SIG-M5 (cell line): ENCODE results near the gene CBR4.

Experiments
- DNase-seq: peaks from one replicate; lab custom pipeline; 2025; lab: John Stamatoyannopoulos, UW

CBR4 gene

DNA sequence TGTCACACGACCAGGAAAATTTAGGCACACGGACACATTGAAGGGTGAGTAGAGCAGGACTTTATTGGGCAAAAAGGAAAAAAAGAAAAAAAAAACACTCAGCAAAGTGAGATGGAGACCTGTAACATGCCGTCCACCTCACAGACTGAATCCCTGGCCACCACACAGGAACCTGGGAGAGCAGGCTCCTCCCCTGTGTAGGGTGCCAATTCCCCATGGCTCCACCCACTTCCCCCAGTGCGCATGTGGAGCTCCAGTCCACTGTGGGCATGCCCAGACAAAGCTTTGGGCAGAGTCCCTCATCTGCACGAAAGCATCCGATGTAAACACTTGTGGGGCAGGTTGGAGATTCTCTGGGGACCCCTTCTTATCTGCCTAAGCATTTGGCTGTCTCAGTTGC is 23.6 kb upstream of the CBR4 start:
- DNase-seq, result no peak

DNA sequence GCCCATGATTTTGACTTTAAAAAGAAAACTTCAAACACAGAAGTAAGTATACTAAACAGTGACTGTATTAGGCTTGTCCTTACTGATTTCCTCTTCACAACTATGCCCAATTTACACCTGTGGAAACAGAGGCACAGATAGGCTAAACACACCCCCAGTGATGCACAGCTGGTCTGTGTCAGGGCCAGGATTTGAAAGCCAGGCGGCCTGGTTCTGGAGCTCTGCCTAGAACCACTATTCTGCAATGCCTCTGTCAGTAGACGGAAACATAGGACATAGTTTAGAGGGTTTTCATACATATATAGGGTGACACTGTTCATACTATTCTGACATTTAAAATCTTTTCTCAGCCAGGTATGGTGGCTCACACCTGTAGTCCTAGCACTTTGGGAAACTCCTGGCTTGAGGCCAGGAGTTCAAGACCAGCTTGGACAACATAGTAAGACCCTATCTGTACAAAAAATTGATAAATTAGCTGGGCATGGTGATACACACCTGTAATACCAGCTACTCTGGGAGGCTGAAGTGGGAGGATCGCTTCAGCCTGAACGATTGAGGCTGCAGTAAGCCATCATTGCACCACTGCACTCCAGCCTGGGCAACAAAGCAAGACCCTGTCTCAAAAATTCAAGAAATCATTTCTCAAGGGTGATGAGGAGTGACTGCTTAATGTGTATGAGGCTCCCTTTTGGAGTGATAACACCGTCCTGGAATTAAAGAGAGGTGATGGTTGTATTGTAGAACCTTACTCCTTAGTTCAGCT is 23.0 kb upstream of the CBR4 start:
- no peak for DNase-seq

DNA sequence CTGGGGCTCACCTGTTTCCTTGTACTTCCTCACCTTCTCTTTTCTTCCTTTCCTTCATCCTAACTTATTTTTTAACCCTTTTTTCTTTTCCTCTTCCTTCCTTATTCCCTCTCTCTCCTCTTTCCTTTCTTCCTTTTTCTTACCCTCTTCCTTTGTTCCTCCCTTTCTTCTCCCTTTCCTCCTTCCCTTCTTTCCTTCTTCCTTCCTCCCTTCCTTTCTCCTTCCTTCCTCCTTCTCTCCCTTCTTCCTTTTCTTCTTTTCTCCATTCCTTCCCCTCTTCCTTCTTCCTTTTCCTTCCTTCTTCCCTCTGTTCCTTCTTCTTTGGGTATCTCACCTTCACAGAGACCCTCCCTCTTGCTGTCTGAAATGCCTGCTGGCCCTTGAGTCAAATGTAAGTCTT is 22.1 kb upstream of the CBR4 start:
- no peak for DNase-seq

DNA sequence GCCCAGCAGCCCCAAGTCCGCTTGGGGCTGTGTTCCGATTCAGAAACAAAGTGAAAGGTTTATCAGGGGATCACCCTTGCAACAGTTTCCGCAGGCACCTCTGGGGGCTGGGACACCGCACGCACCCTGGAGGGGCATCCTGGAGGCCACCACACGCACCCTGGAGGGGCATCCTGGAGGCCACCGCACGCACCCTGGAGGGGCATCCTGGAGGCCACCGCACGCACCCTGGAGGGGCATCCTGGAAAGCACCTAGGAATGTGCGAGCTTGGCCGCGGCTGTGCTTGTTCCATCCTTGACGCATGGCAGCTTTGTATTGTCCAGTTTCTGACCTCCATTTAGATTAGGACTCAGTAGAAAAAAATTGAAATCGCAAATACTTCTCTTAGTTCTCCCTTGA is 21.3 kb upstream of the CBR4 start:
- no peak for DNase-seq

DNA sequence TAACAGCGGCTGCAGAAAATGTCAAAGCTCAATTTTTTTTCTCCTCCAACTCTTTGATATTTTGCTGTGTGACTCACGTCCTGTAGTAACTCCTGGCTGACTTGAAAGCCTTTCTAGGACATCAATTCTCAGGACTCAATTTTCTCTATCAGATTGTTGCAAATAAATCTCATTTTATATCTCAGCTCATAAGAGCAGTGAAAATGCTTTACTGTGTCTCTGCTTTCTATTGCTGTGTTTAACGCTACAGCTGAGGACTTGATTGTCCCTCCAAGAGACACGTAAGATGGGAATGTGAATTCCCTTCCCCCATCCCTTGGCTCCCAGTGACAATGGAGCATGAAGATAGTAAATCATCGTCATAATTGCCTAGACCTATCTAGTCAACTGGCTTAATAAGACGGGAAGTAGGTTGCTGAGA is 20.5 kb upstream of the CBR4 start:
- DNase-seq, result no peak

DNA sequence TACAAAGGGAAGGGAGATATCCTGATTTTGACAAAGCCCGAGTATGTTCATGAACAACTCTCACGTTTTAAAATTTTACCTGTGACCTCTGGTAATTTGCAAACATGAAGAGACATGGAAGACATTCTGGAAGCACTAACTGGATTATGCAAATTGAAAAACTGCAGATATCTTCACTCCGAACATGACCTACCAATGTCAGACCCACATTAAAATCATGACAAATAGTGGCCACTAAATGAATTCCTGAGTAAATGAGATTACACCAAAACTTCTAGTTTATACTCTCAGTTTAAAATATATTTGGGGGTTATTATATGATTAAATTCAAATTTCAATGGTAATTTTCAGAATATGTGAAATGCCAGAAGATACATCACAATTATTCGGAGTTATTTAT is 19.9 kb upstream of the CBR4 start:
- no peak for DNase-seq

DNA sequence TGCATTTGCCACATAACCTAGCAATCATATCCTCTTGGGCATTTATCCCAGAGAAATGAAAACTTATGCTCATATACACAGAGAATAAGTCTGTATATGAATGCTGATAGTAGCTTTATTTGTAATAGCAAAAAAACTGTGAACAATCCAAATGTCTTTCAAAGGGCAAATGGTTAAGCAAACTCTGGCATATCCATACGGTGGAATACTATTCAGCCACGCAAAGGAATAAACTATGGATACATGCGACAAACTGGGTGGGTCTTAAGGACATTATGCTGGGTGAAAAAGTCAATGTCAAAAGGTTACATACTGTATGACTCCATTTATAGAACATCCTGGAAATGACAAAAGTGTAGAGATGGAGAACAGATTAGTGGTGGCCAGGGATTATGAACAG is 17.6 kb upstream of the CBR4 start:
- DNase-seq, result no peak

DNA sequence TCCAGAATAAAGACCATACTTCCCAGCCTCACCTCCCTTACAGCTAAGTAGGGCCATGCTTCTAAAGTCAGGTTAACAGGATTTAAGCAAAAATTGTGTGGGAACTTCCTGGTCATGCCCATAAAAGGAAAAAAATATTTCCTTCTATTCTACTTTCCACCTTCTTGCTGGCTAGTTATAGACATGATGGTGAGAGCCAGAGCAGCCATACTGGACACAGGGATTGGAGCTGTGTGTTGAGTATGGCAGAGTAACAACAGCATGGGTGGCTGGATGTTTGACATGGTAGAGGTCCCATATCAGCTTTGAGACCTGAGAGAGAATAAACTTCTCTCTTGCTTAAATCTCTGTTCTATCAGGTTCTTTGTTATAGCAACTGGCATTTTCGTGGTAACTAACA is 15.1 kb upstream of the CBR4 start:
- no peak for DNase-seq

DNA sequence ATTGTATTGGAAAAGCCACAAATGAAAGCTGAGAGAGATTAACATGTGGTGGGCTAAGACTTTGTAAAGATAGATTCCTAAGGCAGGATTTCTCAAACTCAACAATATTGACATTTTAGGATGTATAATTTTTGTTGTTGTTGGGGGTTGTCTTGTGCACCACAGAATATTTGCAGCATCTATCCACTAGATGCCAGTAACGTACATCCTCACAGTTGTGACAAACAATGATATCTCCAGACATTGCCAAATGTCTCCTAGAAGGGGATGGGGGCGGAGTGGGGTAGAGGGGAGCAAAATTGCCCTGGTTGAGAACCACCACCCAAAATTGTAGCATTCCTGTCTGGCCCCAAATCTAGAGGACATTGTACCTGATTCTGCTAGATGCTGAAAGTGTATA is 14.7 kb upstream of the CBR4 start:
- DNase-seq, result no peak

DNA sequence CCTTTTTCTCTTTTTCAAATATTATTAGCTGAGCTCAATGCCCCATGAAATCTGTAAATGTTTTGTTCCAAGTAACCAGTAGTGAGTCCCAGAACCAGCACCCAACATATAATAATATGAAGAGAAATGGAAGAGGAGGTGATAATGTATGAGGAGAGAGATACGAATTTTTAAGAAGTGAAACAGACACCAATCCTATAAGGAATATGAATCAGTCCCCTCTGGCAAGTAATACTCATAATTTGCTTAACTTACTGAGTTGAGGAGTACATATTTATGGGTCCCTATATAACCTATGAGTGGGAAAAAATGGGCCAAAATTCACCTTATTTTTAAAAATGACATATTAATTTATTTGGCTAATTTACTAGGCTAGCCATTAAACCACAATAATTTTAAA is 8.4 kb upstream of the CBR4 start:
- DNase-seq, result no peak

DNA sequence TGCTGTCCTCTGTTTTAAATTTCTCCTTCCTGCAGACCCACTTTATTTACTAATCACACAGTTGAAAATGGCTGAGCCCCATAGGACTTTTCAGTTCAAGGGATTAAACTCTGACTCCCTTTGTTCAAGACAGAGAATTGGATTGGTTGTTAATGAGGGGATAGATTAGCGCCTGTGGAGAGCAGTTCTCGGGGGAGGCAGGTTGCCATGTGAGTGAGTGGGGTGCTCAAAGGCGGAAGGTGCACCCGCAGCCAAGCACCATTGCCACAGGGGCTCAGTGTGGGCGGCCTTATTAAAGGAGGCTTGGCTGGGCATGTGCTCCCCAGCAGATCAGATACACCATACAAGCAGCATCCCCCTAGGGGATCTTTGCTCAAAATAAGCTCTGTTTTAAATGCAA is 7.9 kb upstream of the CBR4 start:
- no peak for DNase-seq

DNA sequence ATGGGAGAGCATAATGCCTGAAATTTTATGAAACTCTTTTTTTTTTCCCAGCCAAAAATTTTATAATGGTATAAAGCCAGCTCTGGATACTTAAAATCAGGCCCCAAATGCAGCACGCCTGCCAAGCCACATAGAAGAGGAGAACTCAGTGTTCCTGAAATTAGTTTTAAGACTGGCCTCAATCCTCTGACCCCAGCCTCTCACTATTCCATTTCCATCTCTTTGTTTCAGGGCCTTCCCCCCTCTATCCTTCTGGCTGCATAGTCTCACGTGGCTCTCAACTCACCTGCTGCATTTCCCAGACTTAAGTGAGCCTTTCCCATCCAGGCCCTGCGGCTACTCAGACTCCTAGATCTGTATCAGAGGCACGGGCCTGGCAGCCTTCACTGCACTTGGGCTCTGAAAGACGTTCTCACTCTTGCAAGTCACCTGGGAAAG is 5.2 kb upstream of the CBR4 start:
- DNase-seq, result no peak

DNA sequence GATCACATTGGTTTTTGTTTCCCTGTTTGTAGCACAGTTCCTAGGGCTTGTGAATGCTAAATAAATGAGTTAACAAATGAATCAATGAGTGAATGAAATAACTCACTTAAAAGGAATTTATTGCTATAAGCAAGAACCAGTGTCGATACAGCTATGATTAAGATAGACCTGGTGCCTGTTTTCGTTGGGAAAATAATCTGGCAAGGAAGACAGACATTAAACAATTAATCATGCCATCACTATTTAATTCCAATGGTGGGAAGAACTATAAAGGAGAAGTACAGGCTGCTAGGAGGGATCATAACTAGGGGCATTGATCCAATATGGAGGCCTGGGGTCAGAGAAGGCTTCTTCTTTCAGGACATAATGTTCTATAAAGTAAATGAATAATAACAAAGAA is 4.5 kb upstream of the CBR4 start:
- no peak for DNase-seq

DNA sequence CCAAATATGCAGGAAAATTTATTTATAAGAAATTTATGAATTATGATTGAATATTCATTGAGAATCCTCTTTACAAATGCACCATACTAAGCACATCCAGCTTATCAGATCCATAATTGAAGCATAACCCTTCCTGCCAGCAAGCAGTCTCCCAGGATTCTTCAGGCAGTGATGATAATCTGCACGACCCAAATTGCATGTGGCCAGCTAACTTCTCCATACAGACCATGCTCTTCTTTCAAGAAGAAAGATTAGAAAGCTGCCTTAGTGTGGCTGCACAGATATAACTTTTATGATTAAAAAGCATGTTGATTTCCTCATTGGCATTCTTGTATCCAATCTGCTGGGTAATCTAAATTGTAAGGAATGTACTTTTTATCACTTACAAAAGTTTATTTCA is 3.3 kb upstream of the CBR4 start:
- DNase-seq, result no peak

DNA sequence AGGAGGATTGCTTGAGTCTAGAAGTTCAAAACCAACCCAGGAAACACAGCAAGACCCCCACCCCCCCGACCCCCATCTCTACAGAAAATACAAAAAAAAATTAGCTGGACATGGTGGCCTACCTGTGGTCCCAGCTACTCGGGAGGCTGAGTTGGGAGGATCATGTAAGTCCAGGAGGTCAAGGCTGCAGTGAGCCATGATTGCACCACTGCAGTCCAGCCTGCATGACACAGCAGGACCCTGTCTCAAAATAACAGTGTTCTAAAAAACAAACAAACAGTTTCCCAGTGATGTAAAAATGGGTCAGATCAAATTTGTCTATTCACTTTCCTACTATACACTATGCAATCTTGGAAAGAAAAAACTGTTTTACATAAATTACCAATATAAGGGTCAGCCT is 2.0 kb upstream of the CBR4 start:
- DNase-seq, result no peak

DNA sequence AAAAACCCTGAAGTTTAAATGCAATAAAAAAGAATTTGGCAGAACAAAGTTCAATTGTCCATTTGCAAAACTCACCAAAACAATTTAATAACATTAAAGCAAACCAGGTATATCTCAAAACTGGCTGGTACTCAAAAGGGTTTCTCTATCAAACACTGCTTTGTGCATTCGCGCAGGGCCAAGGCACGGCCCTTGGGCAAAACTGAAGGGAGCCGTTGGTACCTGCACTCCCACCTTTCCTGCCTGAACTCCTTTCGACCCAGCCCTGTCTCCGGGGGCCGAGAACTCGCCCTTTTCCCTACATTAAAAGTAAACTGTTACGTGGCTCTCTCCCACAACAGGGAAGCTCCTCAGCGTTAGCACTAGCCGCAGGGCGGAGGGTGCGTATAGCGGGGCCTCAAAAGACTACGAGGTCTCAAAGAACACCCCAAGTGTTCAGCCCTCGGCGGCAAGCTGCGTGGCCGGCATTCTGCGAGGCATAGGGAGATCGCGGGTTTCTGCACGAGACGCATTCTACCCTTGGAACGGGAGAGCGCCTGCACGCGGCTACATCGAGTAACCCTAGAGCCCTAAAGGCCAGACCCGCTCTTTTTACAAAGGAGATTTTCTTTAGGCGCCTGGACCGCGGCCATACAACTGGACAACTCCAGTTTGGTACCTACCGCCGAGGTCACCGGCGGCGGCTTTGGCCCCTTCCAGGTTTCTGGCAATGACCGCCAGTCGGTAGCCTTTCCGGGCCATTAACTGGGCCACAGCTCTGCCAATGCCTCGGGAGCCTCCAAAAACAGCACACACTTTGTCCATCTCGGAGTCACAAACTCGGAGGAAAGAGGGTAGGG is 550 bp downstream of the CBR4 start:
- DNase-seq, result no peak

DNA sequence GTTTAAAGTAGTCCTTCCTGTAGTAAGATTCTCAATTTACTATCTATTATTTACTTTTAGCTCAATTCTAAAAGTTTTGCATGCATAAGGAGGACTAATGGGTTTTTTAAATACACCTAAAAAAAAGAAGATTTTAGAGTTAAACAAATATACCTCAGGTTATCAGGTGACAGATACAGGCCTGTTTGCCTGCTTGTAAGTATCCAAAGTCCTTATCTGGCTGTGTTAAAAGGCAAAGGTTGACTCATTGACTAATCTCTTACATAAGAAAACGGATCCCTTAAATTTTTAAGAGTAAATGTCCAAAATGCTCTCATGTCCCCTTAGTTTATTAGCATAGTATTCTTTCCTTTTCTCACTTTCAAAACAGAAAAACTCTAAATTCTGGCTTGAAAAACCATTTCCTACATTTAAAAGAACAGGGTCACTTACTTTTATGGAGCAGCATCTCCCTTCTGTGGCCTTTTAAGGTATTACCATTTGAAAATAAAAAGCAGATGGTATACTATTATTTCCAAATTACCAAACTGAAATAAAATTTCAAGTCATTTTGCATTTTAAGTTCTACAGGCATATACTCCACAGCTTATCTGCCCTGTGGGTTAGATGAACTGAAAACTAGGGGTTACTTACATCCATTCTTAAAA is 4.5 kb downstream of the CBR4 start:
- DNase-seq, result no peak

DNA sequence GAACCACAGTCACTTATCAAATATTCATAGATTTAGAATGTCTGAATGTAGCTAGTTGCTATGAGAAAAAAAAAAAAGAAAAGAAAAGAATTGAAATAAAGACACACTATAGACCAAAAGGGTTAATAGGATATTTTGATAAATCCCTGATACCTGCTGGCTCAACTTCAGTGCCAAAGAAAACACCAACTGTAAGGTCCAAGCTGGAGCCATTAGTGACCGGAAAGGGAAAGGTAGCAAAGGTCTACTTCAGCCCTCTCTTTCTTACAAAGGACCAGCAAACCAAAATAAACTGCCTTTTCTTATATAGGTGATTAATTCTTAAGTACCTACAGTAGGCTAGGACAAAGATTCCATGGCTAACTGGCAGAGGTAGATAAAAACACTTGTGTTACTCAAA is 9.7 kb downstream of the CBR4 start:
- DNase-seq, result no peak

DNA sequence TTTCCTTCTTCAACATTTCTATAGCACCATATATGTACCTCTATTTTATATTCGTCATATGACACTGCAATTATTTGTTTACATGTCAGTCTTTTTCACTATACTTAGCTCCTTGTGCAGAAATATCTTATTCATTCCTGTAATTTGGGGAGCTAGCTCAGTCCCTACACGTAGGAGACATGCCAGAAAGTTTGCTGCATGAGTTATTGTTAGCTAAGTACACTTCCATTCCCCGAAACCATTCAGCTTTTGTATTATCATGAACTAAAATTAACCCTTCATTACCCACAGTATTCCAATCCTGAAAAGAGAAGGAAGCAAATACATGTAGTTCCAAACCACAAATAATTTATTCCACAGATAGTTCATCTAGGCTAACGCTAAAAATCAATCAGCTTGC is 10.2 kb downstream of the CBR4 start:
- DNase-seq, result no peak

DNA sequence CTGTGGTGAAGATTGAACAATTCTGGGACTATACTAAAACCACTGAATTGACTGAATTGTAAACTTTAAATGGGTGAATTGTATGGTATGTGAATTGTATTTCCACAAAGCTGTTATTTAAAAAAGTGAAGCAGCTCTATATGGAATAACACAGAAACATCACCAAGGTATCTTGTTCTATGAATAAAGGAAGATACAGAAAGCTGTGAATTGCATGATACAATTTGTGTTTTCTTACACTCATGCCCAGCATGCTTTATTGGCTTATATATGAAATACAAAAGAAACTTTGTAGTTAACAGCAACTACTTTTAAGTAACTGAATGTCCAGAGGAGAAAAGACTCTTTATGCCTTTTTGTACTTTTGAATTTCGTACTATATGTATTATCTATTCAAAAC is 11.5 kb downstream of the CBR4 start:
- no peak for DNase-seq

DNA sequence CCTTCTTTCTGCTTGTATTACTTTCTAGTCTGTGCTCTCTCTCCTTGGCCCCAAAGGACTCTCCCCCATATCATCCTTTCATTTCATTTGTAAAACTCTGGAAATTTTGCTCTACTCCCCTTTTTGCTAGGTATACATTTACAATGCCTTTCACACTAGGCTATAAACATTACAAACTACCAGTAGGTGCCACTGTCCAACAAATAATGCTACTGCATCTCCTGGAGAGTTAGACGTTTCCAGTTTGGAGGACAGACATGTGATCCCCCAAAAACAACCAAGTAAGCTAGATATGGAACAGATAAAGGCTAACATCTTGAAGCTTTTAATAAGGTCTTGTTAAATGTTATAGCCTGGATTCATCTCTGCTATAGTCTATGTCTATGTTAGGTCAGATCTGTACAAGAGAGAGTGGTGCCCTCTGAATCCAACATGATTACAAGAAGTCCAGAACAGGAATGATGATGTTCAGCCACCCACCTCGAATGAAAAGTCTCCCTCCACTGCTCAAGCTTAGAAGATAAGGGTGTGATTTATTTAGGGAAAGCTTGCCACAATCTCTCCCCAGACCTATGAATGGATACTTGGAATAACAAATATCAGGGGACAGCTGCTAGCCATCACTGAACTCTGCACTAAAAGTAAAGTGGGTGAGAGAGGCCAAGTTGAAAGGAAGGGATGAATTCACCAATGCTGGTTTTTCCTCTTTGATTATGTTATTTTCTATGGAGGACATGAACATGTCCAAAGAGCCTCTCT is 14.3 kb downstream of the CBR4 start:
- no peak for DNase-seq

DNA sequence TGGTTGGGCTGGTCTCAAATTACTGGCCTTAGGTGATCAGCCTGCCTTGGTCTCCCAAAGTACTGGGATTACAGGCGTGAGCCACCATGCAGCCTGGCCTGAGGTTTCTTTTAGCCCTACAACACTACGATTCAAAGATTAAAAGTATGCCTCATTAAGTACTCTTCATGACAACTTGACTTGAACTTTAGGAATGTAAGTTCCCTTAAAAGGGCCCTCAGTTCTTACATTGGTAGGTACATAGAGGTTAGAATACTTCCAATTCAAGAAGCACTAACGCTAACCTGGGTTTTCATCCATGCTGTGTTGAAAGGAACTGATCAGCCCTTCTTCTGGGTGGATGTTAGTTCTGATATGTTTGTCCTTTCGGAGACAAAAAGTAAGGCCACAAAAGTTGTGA is 15.1 kb downstream of the CBR4 start:
- no peak for DNase-seq
